Measurements from ENCODE around the gene CCSER2.
A peak's percentile ranks its signal among the peaks of the same experiment; 100 is the strongest.

The CCSER2 gene

GRCh38 chr10:84329986-84330651, 1.7 kb downstream of the CCSER2 start:
- DNase-seq (ENCODE audit: low read depth), result no peak
- TF ChIP-seq CTCF (IDR thresholded peaks at IDR 0.05; ENCODE audit: low read depth, low read length, missing control alignments), result no peak
- H3K4me3 ChIP-seq (ENCODE audit: low read depth, low read length), result peak overlapping the region; percentile 54
- in situ Hi-C loops (cut with HindIII; ENCODE audit: low sequenced_read_pairs), result no loop called here

- no peak for TF ChIP-seq CTCF (IDR thresholded peaks at IDR 0.05; ENCODE audit: low read depth, low read length, missing control alignments)
- DNase-seq (ENCODE audit: low read depth), result no peak
- no peak overlapping the region for H3K4me3 ChIP-seq (ENCODE audit: low read depth, low read length)
- in situ Hi-C loops (cut with HindIII; ENCODE audit: low sequenced_read_pairs), result no loop called here
Measured at GRCh38 chr10:84331091-84331490, 2.7 kb downstream of the CCSER2 start.

- no peak overlapping the region for H3K4me3 ChIP-seq (ENCODE audit: low read depth, low read length)
- no peak for DNase-seq (ENCODE audit: low read depth)
- in situ Hi-C loops (cut with HindIII; ENCODE audit: low sequenced_read_pairs), result no loop called here
- TF ChIP-seq CTCF (IDR thresholded peaks at IDR 0.05; ENCODE audit: low read depth, low read length, missing control alignments), result no peak
Measured at GRCh38 chr10:84333864-84334451, 5.6 kb downstream of the CCSER2 start.

GRCh38 chr10:84334811-84335210, 6.4 kb downstream of the CCSER2 start:
- TF ChIP-seq CTCF (IDR thresholded peaks at IDR 0.05; ENCODE audit: low read depth, low read length, missing control alignments), result no peak
- DNase-seq (ENCODE audit: low read depth), result no peak
- in situ Hi-C loops (cut with HindIII; ENCODE audit: low sequenced_read_pairs), result no loop called here
- no peak overlapping the region for H3K4me3 ChIP-seq (ENCODE audit: low read depth, low read length)

GRCh38 chr10:84335516-84335915, 7.1 kb downstream of the CCSER2 start:
- no peak for TF ChIP-seq CTCF (IDR thresholded peaks at IDR 0.05; ENCODE audit: low read depth, low read length, missing control alignments)
- no peak overlapping the region for H3K4me3 ChIP-seq (ENCODE audit: low read depth, low read length)
- no peak for DNase-seq (ENCODE audit: low read depth)
- in situ Hi-C loops (cut with HindIII; ENCODE audit: low sequenced_read_pairs), result no loop called here

- no peak for DNase-seq (ENCODE audit: low read depth)
- H3K4me3 ChIP-seq (ENCODE audit: low read depth, low read length), result no peak overlapping the region
- no peak for TF ChIP-seq CTCF (IDR thresholded peaks at IDR 0.05; ENCODE audit: low read depth, low read length, missing control alignments)
- in situ Hi-C loops (cut with HindIII; ENCODE audit: low sequenced_read_pairs), result no loop called here
Measured at GRCh38 chr10:84336406-84337090, 8.2 kb downstream of the CCSER2 start.

All from astrocyte of the cerebellum (primary cell).